Stimulated activated naive CD8-positive, alpha-beta T cell treated with anti-CD3 and anti-CD28 coated beads, Interleukin-15, Interleukin-2, amounts not matched to agents 100 U/mL and 50 U/mL, for 24 hours (primary cell): Measurements from ENCODE around the gene CD1C.
"Not testable (repeated sequence)": the region's sequence is repeated elsewhere in the genome, so short reads cannot be mapped to it uniquely, and the experiment has no call there.

ENCODE experiments used
- ATAC-seq: fragments of 150-1000 bp; cut with Tn5 transposase; one replicate; pipeline ENCODE4 v1.10.0; 2021
- DNase-seq: peaks from one replicate; pipeline ENCODE4 v3.0.0; 2021

The CD1C gene

DNA sequence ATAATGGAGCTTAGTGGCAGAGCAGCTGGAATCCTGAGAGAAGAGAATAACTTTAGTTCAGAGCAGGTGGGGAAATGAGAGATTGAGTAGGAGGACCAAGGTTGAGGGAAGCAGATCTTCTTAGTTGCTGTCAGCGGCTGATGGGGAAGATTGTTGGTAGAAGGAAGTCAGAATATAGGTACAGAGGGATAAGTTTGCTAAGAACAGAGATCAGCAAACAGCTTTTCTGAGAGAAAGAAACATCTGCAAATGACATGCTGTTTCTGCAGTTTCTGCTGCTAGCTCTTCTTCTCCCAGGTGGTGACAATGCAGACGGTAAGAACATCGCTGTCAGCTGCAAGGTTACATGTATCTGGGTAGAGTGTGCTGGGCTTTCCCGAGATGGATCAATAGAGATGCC lies at the start of gene CD1C:
TSS of gene CD1C (plus strand) at position 113 of the 400 bp plus-strand sequence. CDS start at position 255, 142 bp downstream.
- ATAC-seq (no peak), DNase-seq (no peak)

DNA sequence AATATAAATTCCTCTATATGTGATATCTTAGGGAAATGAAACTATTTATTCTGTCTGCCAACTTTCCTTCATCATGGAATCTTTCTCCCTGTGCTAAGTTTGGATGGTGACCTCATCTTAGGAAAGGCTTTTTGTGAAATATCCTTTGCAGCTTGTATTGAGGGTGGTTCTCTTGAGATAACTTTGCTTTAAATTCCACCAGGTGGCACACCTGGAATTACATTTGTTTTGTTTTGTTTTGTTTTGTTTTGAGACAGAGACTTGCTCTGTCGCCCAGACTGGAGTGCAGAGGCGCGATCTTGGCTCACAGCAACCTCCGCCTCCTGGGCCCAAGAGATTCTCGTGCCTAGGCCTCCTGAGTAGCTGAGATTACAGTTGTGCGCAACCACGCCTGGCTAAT lies 43.1 kb upstream of the CD1C start:
- ATAC-seq (no peak), DNase-seq (no peak)

GRCh38 chr1:158248118-158248517 lies 41.6 kb upstream of the CD1C start:
- DNase-seq, result peak; percentile 30
- ATAC-seq, result peak; percentile 68

DNA sequence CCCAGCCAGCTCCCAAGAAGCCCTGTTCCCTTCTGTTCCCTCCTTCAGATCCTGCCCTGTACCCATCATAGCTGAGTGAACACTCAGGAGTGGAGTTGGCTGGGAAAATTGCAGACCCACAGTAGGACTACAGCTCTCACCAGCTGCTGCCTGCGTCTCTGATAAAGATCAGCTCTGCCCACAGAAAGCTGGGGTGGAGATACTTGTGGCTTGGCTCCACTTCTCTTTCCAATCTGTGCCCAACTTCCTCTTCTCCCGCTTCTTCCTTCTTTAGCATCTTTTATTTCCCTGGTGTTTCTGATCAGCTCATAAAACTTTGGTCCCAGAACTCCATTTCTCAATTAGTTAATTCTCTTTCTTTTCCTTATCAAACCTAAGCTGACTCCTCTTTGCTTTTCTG lies 41.0 kb upstream of the CD1C start:
- ATAC-seq (no peak), DNase-seq (no peak)

GRCh38 chr1:158249646-158250045 lies 40.1 kb upstream of the CD1C start:
- ATAC-seq, result no peak

DNA sequence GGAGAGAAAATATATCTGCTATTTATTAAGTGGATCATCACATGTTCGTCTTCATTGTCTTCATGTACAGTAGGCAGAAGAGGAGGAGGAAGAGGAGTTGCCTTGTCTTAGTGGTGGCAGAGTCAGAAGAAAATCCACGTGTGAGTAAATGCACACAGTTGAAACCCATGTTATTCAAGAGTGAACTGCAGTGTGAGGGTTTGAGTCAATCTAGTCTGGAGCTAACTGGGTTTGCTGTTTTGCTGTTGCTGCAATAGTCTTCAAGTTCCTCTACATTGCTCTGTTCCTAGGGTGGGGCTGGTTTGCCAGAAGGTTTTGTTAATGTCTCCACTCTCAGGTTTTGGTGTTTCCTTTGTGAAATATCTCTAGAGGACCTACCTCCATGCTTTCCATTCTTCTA lies 38.6 kb upstream of the CD1C start:
- DNase-seq, result no peak
- ATAC-seq, result no peak

More at GRCh38 chr1:158249646-158250045, 40.1 kb upstream of the CD1C start:
- no peak for DNase-seq

DNA sequence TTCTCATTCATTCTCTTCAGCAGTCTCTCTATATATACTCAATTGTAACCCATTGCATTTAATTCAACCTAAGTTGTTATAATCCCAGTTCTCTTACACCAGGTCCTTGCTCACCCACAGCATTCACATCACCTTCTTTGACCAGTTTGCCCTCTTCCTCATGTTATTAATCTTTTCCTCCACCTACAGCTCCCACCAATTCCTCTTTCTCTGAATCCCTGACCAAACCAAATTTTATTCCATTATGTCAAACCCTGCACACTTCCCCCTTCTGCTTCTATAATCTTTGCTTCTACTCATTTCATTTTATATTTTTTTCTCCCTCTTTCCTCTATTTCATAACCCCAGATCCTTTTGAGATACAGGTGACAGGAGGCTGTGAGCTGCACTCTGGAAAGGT lies 34.1 kb upstream of the CD1C start:
- no peak for DNase-seq
- ATAC-seq, result no peak

- not testable (repeated sequence) for ATAC-seq, DNase-seq
Observed at GRCh38 chr1:158256747-158257146, 33.0 kb upstream of the CD1C start.

- DNase-seq (no peak), ATAC-seq (no peak)
Observed at GRCh38 chr1:158257888-158258287, 31.8 kb upstream of the CD1C start.

- ATAC-seq (no peak), DNase-seq (no peak)
Observed at GRCh38 chr1:158259117-158259516, 30.6 kb upstream of the CD1C start.

DNA sequence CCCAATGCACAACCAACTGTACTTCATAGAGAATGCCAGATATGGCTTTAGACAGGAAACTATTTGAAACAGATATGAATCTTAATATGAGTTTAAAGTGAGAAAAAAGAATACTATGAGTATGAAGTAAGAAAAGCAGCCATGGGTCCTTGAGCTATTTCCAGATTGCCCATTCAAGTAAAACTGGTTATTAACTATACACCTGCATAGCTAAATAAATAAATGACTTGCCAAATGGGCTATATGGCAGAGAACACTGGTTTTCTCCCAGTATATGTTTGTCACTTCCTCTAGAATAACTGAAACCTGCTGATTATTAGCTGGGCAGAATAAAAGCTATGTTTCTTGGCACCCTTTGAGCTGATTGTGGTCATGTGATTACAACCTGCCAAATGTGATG lies 17.0 kb upstream of the CD1C start:
- ATAC-seq (no peak), DNase-seq (no peak)

- ATAC-seq, result peak; percentile 19
- no peak for DNase-seq
Observed at GRCh38 chr1:158274797-158275196, 14.9 kb upstream of the CD1C start.

DNA sequence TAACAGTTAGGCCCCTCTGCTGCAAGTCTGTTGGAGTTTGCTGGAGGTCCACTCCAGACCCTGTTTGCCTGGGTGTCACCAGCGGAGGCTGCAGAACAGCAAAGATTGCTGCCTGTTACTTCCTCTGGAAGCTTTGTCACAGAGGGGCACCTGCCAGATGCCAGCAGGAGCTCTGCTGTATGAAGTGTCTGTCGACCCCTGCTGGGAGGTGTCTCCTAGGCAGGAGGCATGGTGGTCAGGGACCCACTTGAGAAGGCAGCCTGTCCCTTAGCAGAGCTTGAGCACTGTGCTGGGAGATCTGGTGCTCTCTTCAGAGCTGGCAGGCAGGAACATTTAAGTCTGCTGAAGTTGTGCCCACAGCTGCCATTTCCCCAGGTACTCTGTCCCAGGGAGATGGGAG lies 7.3 kb upstream of the CD1C start:
- DNase-seq, ATAC-seq: not testable (repeated sequence)

- no peak for DNase-seq
Observed at GRCh38 chr1:158283965-158284364, 5.8 kb upstream of the CD1C start.

DNA sequence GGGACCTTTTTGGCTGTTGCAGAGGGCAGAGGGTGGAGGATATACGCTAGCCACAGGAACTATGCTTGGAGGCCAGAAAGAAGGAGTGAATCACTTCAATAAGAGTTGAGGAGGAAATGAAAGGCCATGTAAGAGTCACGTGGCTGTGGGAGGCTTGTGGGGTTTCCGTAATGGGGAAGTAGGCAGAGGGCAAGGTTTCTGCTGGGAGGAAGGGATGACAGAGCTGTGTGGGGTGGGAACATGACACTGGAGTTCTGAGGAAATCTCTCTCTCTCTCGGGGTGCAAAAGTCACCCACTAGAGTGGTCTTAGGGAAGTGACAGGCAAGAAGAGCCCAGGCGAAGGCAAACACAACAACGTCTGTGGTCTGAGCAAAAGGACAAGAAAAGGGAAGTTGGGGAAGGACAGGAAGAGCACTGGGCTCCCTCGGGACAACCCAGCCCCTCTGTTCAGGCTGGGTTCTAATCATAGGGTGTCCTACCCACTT lies 3.9 kb upstream of the CD1C start:
- DNase-seq (peak; percentile 56), ATAC-seq (peak; percentile 67)

More at GRCh38 chr1:158283965-158284364, 5.8 kb upstream of the CD1C start:
- peak; percentile 52 for ATAC-seq

DNA sequence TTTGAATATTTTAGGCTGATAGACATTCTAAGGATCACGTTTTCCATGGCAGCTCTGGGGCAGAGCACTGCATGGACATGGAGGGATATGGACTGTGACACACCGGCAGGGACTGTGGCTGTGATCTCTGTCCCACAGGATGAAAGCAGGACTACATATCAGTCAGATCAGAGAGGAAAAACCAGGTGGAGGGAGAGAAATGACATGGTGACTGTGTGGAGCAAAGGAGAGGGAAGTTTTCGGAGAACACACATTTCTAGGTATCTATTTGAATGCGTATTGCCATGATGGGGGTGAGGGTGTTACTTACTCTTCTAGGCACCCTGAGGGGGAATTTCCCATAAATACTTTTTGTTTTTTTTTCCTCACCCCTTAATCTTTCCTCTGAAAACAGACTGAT lies 3.2 kb upstream of the CD1C start:
- DNase-seq (no peak), ATAC-seq (peak; percentile 43)

- ATAC-seq (peak; percentile 17), DNase-seq (no peak)
Observed at GRCh38 chr1:158286941-158287346, 2.8 kb upstream of the CD1C start.

DNA sequence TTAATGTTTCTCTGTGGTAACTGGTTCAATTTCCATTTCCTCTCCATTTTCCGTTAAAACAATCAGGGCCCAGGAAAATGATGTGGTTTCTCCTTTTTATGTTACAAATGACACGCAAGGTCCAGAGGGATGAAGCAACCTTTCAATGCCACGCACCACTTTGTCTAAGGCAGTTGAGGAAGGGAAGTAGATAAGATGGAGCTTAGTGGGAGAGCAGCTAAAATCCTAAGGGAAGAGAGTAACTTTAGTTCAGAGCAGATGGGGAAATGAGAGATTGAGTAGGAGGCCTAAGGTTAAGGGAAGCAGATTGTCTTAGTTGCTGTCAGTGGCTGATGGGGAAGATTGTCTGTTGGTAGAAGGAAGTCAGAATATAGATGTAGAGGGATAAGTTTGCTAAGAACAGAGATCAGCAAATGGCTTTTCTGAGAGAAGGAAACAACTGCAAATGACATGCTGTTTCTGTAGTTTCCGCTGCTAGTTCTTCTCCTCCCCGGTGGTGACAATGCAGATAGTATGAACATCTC lies 660 bp downstream of the CD1C start:
- DNase-seq, result no peak
- ATAC-seq, result no peak

DNA sequence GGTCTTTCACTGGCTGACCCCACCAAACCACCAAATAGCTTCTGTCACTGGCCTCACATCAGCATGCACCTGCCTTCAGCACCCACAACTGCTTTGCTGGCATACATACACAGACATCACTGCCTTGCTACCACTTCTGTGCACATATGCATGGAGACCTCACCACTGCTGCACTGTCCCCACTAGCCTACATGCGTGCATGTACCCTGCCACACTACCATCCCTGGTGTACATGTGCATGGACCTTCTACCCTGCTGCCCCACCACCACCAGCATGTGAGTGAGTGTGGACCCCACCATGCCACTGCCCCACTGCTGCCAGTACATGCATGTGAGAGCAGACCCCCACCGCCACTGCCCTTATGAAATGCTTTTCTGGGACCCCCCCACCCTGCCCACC lies 6.1 kb downstream of the CD1C start:
- ATAC-seq, result no peak

DNA sequence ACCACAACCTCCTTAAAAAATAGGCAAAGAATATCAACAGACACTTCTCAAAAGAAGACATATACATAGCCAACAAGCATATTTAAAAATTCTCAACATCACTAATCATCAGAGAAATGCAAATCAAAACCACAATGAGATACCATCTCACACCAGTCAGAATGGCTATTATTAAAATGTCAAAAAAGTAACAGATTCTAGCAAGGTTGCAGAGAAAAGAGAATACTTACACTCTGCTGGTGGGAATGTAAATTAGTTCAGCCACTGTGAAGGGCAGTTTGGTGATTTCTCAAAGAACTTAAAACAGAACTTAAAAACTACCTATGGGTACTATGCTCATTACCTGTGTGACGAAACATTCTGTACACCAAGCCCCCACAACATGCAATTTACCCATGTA lies 20.9 kb downstream of the CD1C start:
- ATAC-seq (no peak), DNase-seq (no peak)

More for the DNA sequence above, 6.1 kb downstream of the CD1C start:
- DNase-seq, result no peak

GRCh38 chr1:158311066-158311465 lies 21.3 kb downstream of the CD1C start:
- no peak for DNase-seq
- no peak for ATAC-seq

DNA sequence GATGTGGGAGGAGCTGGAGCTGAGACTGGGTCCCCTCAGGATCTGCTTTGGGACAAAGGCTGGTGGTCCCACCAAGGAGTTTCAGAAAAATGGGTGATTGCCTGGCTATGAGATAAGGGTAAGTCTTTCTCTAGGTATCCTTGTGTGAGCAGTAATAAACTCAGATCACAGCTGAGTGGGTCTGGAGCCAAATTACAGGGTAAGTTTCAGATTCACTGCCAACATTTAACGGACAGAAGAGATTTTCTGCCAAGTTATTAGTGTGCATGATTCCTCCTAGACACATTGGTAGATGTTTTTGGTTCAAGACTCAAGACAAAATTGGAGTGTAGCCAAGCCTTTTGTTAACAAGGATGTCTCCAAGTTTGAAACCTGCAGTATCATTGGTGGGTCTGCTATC lies 34.1 kb downstream of the CD1C start:
- no peak for ATAC-seq

GRCh38 chr1:158324395-158324794 lies 34.7 kb downstream of the CD1C start:
- DNase-seq (no peak), ATAC-seq (no peak)

More for the DNA sequence above, 34.1 kb downstream of the CD1C start:
- DNase-seq, result no peak

GRCh38 chr1:158327481-158327880 lies 37.8 kb downstream of the CD1C start:
- no peak for ATAC-seq
- no peak for DNase-seq

- no peak for ATAC-seq
- DNase-seq, result no peak
Observed at GRCh38 chr1:158328426-158328825, 38.7 kb downstream of the CD1C start.
